Measurements from ENCODE around the gene MED8.

MED8 gene

DNA sequence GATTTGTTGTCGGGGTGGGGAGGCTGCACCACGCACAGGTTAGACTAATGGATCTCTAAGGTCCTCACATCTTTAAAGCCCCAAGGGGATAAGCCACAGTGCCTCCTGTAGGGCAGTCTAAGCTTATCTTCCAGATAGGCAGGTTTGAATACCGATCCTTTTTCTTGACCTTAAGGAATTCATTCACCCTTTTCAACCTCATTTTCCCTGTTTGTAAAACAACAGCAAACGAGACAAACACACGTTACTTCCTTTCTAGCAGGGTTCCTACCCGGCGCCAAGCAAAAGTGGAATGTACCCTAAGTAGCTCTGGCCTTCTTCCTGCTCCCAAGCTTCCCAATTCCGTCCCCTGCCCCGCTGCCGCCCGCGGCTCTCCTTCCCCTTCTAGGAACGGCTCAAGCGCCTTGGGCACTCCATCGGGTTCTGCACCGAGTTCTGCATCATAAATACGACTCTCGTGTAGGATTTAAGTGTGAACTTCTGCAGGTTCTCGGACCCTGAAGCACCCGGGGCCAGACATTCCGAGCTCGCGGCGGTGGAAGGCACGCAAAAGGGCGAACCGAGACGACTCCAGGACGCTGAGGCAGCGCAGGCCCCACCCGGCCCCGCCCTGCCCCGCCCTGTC, 31.4 kb downstream of the MED8 start:
- peak; percentile 25 to 36 for DNase-seq

DNA sequence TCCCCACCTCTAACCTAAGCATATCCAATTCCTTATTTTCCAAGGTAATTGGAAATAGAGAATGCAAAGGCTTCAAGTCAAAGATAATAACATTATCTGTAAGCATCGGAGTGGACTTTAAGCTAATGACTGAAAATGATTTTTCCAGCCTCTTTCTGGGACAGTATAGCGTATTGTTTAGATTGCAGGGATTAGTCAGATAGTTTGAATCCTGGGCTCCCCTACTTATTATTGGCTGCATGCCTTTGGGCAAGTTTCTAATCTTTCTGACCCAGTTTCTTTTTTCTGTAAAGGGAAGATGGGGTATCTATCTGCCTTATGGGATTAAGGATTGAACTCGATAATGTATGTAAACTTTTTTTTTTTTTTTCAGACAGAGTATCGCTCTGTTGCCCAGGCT, 32.3 kb downstream of the MED8 start:
- no peak for DNase-seq

DNA sequence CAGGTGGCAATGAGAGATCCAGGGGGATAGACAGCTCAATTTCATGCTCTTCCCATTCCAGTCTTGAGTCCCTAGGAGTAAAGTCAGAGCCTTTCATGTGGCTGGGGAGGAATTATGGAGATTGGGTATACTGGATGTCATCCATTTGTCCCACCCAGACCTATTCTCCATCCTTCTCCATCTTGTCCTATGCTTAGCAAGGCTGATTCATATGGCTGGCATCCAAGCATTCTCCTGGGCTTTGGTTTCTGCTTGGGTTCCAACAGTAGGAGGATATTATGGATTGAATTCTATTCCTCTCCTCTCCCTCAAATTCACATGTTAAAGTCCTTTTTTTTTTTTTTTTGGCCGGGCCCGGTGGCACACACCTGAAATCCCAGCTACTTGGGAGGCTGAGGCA, 34.7 kb downstream of the MED8 start:
- no peak for DNase-seq

DNA sequence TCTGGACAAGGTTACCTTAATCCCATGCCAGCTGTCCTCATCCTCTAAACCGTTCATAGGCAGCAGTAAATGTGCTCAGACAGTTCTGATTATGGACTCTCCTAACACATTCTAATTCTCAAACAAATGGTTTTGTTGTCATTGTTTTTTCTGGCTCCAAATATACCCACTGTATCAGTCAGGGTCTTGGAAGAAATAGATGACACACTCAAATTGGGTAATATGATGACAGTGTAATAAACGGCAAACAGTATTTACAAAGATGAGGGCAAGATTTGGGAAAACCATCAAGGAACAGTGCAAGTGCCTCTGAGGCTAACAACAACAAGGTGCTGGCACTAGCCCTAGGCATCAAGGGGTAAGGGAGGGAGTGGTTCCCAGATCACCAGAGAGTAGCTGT, 35.1 kb downstream of the MED8 start:
- no peak for DNase-seq

DNA sequence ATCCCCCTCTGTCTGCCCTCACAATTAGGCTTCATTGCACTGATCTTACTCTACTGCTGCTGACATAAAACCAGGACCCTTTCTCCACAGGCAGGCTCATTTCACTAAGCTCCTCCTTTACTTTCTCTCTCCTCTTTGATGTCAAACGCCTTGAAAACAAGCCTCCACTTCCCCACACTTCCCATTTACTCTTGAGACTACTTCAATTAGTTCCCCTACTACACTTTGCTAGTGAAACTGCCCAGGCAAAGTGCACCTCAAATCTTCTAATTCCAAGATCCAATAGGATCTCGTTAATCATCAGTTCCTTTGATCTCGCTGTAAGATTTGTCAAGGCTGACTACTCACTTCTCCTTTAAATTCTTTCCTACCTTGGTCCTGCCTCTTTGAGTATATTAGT, 36.7 kb downstream of the MED8 start:
- DNase-seq: no peak

DNA sequence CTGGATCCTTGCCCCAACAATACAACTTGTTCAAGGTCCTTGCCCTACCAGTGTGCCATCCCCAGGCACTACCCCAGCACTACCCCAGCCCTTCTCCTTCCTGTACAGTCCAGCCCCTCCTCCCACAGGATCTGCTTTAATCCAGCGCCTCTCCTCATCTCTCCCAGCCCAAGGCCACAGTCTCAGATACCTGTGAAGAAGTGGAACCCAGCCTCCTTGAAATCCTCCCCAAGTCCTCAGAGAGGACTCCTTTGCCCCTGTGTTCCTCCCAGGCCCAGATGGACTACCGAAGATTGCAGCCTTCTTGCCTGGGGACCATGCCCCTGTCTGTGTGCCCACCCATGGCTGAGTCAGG, 37.3 kb downstream of the MED8 start:
- no peak for DNase-seq

DNA sequence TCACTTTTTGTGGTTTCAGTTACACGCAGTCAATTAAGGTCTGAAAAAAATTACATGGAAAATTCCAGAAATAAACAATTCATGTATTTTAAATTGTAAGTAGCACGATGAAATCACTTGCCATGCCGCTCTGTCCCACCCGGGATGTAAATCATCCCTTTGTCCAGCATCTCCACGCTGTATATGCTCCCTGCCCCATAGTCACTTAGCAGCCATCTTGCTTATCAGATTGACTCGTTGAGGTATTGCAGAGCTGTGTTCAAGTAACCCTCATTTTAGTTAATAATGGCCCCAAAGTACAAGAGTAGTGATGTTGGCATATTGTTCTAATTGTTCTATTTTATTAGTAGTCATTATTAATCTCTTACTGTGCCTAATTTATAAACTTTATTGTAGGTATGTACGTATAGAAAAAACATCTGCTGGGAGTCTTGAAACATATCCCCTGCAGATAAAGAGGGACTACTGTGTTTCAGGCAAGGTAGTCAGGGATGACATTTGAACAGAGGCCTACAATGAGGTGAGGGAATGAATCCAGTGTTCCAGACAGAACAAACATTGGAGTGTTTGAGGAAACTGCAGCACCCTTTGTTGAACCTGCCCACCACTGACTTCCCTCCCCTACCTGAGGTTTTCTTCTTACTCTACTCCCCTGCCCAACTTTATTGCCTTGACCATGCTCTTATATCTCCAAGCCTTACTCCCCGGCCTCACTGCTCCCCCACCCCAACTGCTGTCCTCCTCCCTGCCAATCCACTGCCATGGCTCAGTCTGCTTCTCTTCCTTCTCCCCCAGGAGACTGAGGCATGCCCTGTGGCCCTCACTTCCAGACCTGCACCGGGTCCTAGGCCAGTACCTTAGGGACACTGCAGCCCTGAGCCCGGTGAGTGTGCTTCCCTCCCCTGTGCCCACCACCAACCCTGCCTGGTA, 37.9 kb downstream of the MED8 start:
- no peak for DNase-seq

DNA sequence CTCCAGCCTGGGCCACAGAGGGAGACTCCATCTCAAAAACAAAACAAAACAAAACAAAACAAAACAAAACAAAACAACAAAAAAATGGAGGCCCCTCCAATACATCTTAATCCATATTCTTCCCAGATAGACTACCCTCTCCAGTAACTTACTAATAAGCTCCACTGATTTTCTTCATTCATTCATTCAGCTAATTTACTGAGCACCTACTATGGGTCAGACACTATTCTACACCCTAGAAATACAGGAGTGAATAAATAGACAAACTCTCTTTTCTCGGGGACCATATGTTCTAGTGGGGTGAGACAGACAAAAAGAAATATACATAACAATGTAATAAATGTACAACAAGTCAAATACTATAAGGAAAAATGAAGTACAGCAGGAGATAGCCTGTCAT, 38.6 kb downstream of the MED8 start:
- no peak for DNase-seq

DNA sequence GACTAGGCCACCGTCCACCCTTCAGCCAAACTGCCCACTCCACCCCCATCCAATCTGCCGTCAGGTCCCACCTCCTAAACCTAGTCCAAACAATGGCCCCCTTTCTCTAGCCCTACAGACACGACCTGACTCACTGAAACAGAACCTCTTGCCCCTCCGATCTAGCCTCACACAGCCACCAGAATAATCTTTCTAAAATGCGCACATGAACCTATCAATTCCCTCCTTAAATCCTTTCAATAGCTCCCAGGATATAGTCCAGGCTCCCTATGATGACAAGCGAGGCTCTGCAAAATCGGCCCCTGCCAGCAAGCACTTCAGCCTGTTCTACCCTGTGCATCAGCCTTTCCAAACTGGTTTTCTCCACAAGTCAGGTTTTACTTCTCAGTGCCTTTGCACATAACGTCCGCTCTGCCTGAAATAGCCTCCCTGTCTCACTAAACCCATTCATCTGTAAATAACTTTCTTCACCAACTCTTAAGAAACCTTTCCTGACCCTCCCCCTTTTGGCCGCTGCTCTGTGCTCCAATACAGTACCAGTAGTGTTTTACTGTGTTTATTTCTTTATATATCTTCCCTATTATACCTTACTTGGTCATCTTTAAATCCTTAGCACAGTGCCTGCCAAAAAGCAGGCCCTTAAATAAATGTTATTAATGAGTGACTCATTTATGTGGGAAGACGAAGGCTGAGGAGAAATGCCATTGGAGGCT, 39.9 kb downstream of the MED8 start:
- no peak for DNase-seq

DNA sequence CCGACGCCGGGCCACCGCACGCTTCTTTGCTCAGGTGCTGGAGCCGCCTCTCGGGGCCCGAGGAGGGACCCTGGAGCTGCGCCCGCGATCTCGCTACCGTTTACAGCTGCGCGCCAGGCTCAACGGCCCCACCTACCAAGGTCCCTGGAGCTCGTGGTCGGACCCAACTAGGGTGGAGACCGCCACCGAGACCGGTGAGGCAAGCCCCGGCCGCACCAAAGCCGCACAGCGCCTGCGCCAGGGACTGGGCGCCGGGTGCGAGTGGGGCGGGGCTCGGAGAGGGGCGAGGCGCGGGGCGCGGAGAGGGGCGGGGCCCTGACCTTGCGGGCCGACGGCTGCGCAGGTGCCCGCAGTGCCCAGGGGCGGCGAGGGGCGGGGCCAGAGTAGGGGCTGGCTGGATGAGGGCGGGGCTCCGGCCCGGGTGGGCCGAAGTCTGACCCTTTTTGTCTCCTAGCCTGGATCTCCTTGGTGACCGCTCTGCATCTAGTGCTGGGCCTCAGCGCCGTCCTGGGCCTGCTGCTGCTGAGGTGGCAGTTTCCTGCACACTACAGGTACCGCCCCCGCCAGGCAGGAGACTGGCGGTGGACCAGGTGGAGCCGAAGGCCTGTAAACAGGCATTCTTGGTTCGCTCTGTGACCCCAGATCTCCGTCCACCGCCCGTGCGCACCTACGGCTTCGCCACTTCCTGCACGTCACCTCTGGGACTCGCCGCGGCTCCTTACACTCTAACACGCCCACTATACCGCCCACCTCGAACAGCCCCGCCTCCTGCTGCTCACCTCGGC, 40.6 kb downstream of the MED8 start:
- DNase-seq: peak; percentile 58 to 59

DNA sequence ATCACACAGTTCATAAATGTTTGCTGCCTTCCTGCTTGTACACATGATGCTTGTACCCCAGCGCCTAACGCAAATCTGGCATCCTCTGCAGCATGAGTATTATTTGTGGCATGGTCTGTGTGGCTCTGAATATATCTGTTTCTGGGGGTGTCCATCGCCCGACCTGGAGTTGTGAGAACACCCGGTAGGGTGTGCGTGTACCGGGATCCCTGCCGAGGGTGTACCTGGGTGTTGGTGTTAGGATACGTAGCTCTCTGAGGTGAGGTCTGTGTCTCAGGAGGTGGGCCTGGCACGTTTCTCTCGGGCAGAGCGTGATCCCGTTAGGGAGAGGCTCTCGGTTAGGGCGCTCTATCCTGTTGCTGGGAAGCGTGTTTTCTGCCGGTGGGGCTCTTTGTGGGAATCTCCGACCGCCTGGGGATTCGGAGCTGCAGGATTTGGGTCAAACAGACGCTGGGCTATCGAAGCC, 41.2 kb downstream of the MED8 start:
- no peak for DNase-seq

DNA sequence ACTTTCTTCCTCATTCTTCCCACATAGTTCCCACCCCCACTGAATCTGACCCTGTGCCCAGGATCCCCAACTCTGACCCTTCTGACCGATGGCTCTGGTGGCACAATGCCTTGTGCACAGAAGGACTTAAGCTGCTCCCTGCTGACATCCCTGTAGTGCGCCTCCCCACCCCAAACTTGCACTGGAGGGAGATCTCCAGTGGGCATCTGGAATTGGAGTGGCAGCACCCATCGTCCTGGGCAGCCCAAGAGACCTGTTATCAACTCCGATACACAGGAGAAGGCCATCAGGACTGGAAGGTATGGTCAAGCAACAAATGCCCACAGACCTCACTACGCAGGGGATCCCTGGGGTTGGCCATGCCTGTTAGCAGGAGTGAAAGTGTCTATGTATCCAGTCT, 43.0 kb downstream of the MED8 start:
- DNase-seq: no peak

DNA sequence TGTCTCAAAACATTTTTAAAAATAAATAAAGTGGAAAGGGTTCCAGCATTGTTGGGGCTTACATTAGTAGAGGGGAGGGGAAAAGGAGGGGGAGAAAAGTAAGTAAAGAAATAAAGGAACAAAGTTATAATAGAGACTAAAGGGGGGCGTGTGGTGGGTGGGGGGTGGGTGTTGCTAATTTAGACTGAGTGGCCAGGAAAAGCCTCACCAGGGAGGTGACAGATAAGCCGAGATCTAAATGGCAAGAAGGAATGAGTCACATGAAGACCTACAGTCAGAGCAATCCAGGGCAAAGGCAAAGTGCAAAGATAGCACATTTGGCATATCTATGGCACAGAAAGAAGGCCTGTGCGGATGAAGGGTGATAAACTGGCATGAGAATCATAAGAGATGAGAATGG, 44.5 kb downstream of the MED8 start:
- DNase-seq: no peak

DNA sequence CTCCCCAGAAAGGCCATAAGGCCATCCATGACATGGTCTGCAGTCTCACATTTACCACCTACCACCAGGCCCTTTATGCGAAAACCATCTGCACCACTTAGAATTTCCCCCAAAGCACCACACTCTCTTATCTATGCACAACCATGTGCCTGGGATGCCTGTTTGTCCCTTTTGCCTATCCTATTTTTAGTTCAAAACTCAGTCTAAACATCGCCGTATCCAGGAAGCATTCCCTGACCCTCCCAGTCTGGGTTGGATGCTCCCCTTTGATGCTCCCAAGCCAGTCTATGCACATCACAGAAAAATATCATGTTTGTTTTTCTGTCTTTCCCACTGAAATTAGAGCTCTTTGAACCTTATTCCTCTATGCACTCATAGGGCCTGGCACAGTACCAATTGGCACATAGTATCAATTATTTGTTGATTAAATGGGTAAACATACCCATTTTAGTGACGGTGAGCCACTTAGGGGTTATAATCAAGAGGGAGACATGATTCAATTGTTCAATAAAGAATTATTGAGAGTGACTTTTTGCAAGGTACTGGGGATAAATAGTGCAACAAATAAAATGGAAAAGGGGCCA, 45.2 kb downstream of the MED8 start:
- DNase-seq: no peak

DNA sequence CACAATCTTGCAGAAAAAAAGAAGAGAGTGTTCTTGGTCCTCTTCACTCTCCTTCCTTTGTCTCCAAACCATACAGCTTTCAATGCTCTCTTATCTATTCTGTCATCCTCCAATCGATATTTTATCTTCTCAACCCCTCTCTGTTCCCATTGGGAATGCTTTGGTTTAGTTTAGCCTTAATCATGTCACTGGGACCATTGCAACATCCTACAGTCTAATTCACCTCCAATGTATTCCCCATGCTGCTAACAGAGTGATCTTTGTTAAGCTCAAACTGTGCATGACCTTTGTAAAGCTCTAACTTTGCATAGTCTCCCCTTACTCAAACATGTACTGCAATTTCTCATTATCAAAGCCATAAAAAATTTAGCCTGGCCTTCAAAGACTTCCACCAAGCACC, 49.0 kb downstream of the MED8 start:
- no peak for DNase-seq

DNA sequence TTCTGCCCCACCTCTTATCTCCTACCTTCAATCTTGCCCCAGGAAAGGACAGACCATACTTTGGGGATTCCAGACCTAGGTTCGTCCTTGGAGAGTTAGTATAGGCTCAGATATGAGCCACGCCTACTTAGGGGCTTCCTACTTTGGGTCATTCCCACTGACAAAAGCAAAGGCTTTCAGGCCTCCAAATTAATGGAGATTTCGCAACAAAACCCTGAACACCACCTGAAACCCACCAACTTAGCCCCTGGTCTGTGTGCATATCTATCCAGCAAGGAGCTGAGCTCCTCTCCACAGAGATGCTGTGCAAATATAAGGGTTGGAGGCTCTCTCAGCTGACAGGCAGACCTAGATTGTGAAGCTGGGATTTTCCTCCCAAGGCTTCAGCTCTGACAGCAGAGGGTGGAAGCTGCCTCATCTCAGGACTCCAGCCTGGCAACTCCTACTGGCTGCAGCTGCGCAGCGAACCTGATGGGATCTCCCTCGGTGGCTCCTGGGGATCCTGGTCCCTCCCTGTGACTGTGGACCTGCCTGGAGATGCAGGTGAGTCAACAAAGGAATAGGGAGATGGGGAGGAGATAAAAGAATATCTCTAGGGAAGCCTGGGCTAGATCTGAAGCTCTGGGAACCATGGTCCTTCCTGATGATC, 49.9 kb downstream of the MED8 start:
- no peak for DNase-seq

DNA sequence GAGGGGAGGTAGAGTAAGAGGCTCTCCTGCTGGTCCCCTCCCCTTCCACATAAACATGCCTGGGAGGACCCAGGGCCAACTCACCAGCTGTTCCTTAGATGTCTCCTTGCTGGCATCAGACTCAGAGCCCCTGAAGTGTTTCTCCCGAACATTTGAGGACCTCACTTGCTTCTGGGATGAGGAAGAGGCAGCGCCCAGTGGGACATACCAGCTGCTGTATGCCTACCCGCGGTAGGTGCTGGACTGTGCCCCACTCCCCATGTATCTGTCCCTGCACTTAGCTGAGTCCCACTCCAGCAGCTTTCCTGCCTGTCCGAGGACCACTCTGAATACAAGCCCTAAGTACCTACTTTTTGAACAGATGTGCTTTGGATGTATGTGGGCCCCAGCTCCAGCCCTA, 51.6 kb downstream of the MED8 start:
- DNase-seq: no peak

DNA sequence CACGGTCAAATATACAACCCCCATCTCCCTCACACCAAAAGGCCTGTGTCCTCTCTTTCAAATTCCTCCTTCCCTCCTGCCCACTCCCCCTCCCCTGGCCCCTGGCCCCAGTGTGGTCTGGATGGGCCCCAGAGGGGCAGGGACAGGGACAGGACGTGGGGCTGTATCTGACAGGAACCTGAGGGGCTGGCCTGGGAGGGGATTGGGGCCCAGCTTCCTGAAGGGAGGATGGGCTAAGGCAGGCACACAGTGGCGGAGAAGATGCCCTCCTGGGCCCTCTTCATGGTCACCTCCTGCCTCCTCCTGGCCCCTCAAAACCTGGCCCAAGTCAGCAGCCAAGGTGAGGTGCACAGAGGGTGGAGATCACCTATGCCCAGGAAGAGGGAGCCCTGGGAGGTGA, 52.0 kb downstream of the MED8 start, which contains the start of gene MPL:
TSS of gene MPL (plus strand) at position 231 of the 400 bp plus-strand sequence. CDS start at position 262, 31 bp downstream.
- DNase-seq: no peak

DNA sequence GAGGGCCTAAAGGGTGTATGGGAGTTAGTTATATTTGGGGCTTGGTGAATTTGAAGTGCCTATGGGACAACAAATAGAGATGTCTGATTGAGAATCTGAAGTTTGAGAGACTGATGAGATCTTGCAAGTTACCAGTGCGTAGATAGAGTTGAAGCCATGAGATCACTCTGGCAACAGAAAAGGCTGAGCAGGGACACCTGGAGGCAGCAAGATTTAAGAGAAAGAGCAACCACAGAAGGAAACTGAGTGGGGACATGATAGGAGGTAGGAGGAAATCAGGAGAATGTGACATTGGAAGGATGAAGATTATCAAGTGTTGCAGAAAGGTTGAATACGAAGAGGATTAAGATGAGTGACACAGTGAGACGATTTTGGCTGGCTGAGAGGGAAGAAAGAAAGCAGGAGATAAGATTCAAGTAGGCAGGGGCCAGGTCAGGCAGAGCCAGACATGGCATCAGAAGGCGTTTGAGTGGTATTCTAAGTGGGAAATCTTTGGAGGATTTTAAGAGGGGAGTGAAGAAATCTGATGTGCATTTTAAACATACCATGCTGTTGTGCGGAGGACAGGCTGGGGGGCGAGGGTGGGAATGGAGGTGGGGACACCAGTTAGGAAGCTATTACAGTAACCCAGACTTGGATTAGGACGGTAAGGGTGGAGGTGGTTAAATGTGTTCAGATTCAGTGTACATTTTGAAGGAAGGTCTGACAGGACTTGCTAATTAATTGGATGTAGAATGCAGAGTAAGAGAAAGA, 55.0 kb downstream of the MED8 start:
- no peak for DNase-seq
